Fibroblast of pulmonary artery (primary cell): Measurements from ENCODE around the gene MYCBP.

ENCODE experiments used
- DNase-seq: peaks from one replicate; pipeline ENCODE4 v3.0.0-alpha.2; 2010; ENCODE audit warnings: low read depth
- H3K4me3 ChIP-seq: replicated peaks from 2 replicates; pipeline ENCODE4 v1.5.1; 2011; ENCODE audit warnings: low read depth, mild to moderate bottlenecking, control low read depth, low read length, moderate library complexity
- CTCF ChIP-seq: IDR thresholded peaks from 2 replicates; pipeline ENCODE4 v1.5.1; 2011; ENCODE audit warnings: mild to moderate bottlenecking, control low read depth, low read length, inconsistent platforms; ENCODE audit errors: missing control alignments

Gene MYCBP

GRCh38 chr1:38870996-38871395 is 2.2 kb downstream of the MYCBP start:
- DNase-seq = no peak
- no peak for TF ChIP-seq CTCF

GRCh38 chr1:38867208-38867607 is 5.9 kb downstream of the MYCBP start:
- no peak overlapping the region for H3K4me3 ChIP-seq
- DNase-seq = no peak
- no peak for TF ChIP-seq CTCF

More at GRCh38 chr1:38870996-38871395, 2.2 kb downstream of the MYCBP start:
- H3K4me3 ChIP-seq = no peak overlapping the region

- no peak overlapping the region for H3K4me3 ChIP-seq
- DNase-seq = no peak
- peak; percentile 4 for TF ChIP-seq CTCF
Observed at GRCh38 chr1:38865112-38865715, 7.9 kb downstream of the MYCBP start.

GRCh38 chr1:38860454-38860795 is 12.7 kb downstream of the MYCBP start:
- DNase-seq = no peak
- TF ChIP-seq CTCF = no peak
- peak overlapping the region; percentile 86 for H3K4me3 ChIP-seq

- DNase-seq = peak; percentile 98
- no peak for TF ChIP-seq CTCF
- H3K4me3 ChIP-seq = peak within 1 kb of the TSS; percentile 86
Observed at GRCh38 chr1:38859561-38860453, 13.3 kb downstream of the MYCBP start, which contains the start of gene RRAGC. TSS of gene RRAGC (minus strand) at chr1:38859772. CDS start at chr1:38859646, 126 bp downstream.

GRCh38 chr1:38858833-38859560 is 14.2 kb downstream of the MYCBP start:
- H3K4me3 ChIP-seq = peak overlapping the region; percentile 86
- TF ChIP-seq CTCF = no peak
- DNase-seq = peak; percentile 60
